Stomach smooth muscle (tissue), 2 donors: ENCODE measurements around the gene SFT2D3.
A peak's percentile ranks its signal among the peaks of the same experiment; 100 is the strongest.

ENCODE experiments used
- H3K27ac ChIP-seq: one replicate; pipeline ENCODE4 v1.7.0; 2013; ENCODE audit warnings: mild to moderate bottlenecking, low read length, inconsistent platforms
- H3K27me3 ChIP-seq, 2 donors: one replicate each; pipeline ENCODE4 v1.7.0; 2013; ENCODE audit warnings: low read length in 2 of 2; ENCODE audit not compliant: insufficient read depth in 2 of 2, control insufficient read depth in 1 of 2
- H3K36me3 ChIP-seq, 2 donors: one replicate each; pipeline ENCODE4 v1.7.0; 2013; ENCODE audit warnings: low read length in 2 of 2; ENCODE audit not compliant: control insufficient read depth in 2 of 2, insufficient read depth in 2 of 2
- H3K4me1 ChIP-seq: one replicate; pipeline ENCODE4 v1.7.0; 2013; ENCODE audit warnings: low read length; ENCODE audit not compliant: control insufficient read depth, insufficient read depth
- H3K4me3 ChIP-seq, 2 donors: one replicate each; pipeline ENCODE4 v1.7.0; 2013; ENCODE audit warnings: low read length in 2 of 2
- H3K9ac ChIP-seq, 2 donors: one replicate each; pipeline ENCODE4 v1.7.0; 2013; ENCODE audit warnings: low read length in 2 of 2, mild to moderate bottlenecking in 1 of 2
- H3K9me3 ChIP-seq, 2 donors: one replicate each; pipeline ENCODE4 v1.7.0; 2013; ENCODE audit warnings: low read length in 2 of 2; ENCODE audit not compliant: control insufficient read depth in 2 of 2
- donor health status: healthy.
- donor health status: Pancreatic carcinoma.

Gene SFT2D3

GRCh38 chr2:127715778-127716449, 14.6 kb downstream of the SFT2D3 start:
- no peak overlapping the region for H3K4me3 ChIP-seq
- H3K27me3 ChIP-seq: no peaks in the 10 kb centered on the region
- no peaks in the 10 kb centered on the region for H3K9me3 ChIP-seq
- no peak overlapping the region for H3K27ac ChIP-seq
- H3K4me1 ChIP-seq: peaks cover 4% of the 10 kb centered on the region
- peaks cover 26 to 27% of the 10 kb centered on the region in 2 donors for H3K36me3 ChIP-seq
- H3K9ac ChIP-seq: no peak overlapping the region

GRCh38 chr2:127718271-127718670, 17.0 kb downstream of the SFT2D3 start:
- H3K4me3 ChIP-seq: no peak overlapping the region
- peaks cover 39 to 41% of the 10 kb centered on the region in 2 donors for H3K36me3 ChIP-seq
- no peaks in the 10 kb centered on the region for H3K9me3 ChIP-seq
- no peak overlapping the region for H3K9ac ChIP-seq
- H3K27ac ChIP-seq: no peak overlapping the region
- no peaks in the 10 kb centered on the region for H3K27me3 ChIP-seq
- H3K4me1 ChIP-seq: peaks cover 4% of the 10 kb centered on the region

GRCh38 chr2:127719301-127720218, 18.3 kb downstream of the SFT2D3 start:
- H3K36me3 ChIP-seq: peaks cover 39 to 40% of the 10 kb centered on the region in 2 donors
- H3K9ac ChIP-seq: no peak overlapping the region
- no peak overlapping the region for H3K4me3 ChIP-seq
- H3K4me1 ChIP-seq: no peaks in the 10 kb centered on the region
- H3K27me3 ChIP-seq: no peaks in the 10 kb centered on the region
- no peak overlapping the region for H3K27ac ChIP-seq
- no peaks in the 10 kb centered on the region for H3K9me3 ChIP-seq

- peaks cover 36 to 42% of the 10 kb centered on the region in 2 donors for H3K36me3 ChIP-seq
- no peak overlapping the region for H3K27ac ChIP-seq
- no peak overlapping the region for H3K9ac ChIP-seq
- no peaks in the 10 kb centered on the region for H3K27me3 ChIP-seq
- no peaks in the 10 kb centered on the region for H3K9me3 ChIP-seq
- no peaks in the 10 kb centered on the region for H3K4me1 ChIP-seq
- H3K4me3 ChIP-seq: no peak overlapping the region
Observed at GRCh38 chr2:127721311-127721977, 20.1 kb downstream of the SFT2D3 start.

- Histone ChIP-seq H3K9me3 (no peaks in the 10 kb centered on the region), H3K27ac (no peak overlapping the region), H3K9ac (no peak overlapping the region), H3K36me3 (peaks cover 31 to 39% of the 10 kb centered on the region in 2 donors), H3K27me3 (no peaks in the 10 kb centered on the region), H3K4me1 (no peaks in the 10 kb centered on the region), H3K4me3 (no peak overlapping the region)
Observed at GRCh38 chr2:127721978-127722355, 20.7 kb downstream of the SFT2D3 start.

- Histone ChIP-seq H3K4me3 (no peak overlapping the region), H3K27ac (no peak overlapping the region), H3K9ac (no peak overlapping the region), H3K9me3 (no peaks in the 10 kb centered on the region), H3K36me3 (peaks cover 31 to 37% of the 10 kb centered on the region in 2 donors), H3K4me1 (no peaks in the 10 kb centered on the region), H3K27me3 (no peaks in the 10 kb centered on the region)
Observed at GRCh38 chr2:127722807-127723206, 21.5 kb downstream of the SFT2D3 start.

GRCh38 chr2:127726158-127726880, 25.0 kb downstream of the SFT2D3 start:
- Histone ChIP-seq H3K27me3 (no peaks in the 10 kb centered on the region), H3K4me1 (no peaks in the 10 kb centered on the region), H3K4me3 (no peak overlapping the region), H3K36me3 (peaks cover 16 to 19% of the 10 kb centered on the region in 2 donors), H3K9me3 (no peaks in the 10 kb centered on the region), H3K27ac (no peak overlapping the region), H3K9ac (no peak overlapping the region)

GRCh38 chr2:127733113-127733815, 32.0 kb downstream of the SFT2D3 start:
- Histone ChIP-seq H3K9me3 (no peaks in the 10 kb centered on the region), H3K4me1 (peaks cover 3% of the 10 kb centered on the region), H3K36me3 (no peaks in the 10 kb centered on the region), H3K4me3 (peak overlapping the region; percentile 2 to 52), H3K27ac (no peak overlapping the region), H3K9ac (peak overlapping the region in 1 of 2 donors; percentile 24), H3K27me3 (no peaks in the 10 kb centered on the region)

- no peak overlapping the region for H3K27ac ChIP-seq
- H3K4me3 ChIP-seq: peak overlapping the region; percentile 2 to 52
- H3K27me3 ChIP-seq: no peaks in the 10 kb centered on the region
- peaks cover 3% of the 10 kb centered on the region for H3K4me1 ChIP-seq
- H3K9ac ChIP-seq: peak overlapping the region in 1 of 2 donors; percentile 24
- H3K9me3 ChIP-seq: no peaks in the 10 kb centered on the region
- H3K36me3 ChIP-seq: no peaks in the 10 kb centered on the region
Observed at GRCh38 chr2:127733816-127734537, 32.7 kb downstream of the SFT2D3 start.
